ENCODE data around the gene CDH23.
A peak's percentile ranks its signal among the peaks of the same experiment; 100 is the strongest.

Gene CDH23

DNA sequence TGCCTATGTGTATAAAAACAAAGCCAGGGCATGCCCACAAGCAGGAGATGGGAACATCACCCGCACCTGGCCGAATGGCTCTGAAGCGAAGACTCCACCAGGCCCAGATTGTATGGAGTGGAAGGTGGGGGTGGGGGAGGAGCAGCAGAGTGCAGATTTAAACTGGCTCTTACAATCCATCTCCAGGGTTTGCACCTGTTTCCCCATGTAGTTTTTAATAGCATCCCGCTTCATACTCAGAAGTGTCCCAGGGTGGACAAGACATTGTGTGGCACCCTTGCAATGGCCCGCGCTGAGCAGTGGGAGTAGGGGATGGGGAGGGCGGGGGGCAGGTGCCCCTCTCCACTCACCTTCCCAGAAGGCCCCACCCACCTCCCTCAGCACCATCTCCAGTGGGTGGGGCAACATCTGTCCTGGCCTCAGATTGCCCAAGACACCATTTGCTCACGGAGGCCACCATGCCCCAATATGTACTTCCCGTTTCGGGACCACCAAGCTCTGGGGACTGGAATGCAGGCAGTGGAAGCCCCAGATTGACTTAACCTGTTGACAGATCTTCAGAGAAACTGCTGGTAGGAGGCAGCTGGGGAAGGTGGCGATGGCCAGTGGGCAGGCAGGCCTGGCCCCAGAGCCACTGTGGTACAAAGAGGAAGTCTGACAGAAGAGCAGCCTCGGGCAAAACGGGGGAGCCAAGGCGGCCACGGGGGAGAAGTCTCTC lies 353.6 kb downstream of the CDH23 start:
- TF ChIP-seq, protein P1, sequence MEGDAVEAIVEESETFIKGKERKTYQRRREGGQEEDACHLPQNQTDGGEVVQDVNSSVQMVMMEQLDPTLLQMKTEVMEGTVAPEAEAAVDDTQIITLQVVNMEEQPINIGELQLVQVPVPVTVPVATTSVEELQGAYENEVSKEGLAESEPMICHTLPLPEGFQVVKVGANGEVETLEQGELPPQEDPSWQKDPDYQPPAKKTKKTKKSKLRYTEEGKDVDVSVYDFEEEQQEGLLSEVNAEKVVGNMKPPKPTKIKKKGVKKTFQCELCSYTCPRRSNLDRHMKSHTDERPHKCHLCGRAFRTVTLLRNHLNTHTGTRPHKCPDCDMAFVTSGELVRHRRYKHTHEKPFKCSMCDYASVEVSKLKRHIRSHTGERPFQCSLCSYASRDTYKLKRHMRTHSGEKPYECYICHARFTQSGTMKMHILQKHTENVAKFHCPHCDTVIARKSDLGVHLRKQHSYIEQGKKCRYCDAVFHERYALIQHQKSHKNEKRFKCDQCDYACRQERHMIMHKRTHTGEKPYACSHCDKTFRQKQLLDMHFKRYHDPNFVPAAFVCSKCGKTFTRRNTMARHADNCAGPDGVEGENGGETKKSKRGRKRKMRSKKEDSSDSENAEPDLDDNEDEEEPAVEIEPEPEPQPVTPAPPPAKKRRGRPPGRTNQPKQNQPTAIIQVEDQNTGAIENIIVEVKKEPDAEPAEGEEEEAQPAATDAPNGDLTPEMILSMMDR (conservative IDR thresholded peaks at IDR 0.05; ENCODE audit: low read length), result no peak
- no peak for TF ChIP-seq EZH2phosphoT487 (IDR thresholded peaks at IDR 0.05; ENCODE audit: borderline replicate concordance)
- Histone ChIP-seq H3K36me3 (ENCODE audit: insufficient read depth, low read length) (no peaks in the 10 kb centered on the region), H3K4me1 (ENCODE audit: insufficient read depth, low read length, poor library complexity, severe bottlenecking) (peaks cover 89% of the 10 kb centered on the region), H3K79me2 (ENCODE audit: insufficient read depth, low read length) (no peaks in the 10 kb centered on the region), H3K9ac (ENCODE audit: low read depth, low read length, poor library complexity, severe bottlenecking) (peak overlapping the region; percentile 71), H2AFZ (ENCODE audit: low read length) (no peak overlapping the region), H3K4me2 (ENCODE audit: low read depth, low read length, poor library complexity, severe bottlenecking) (peak overlapping the region; percentile 86), H3F3A (ENCODE audit: low read depth) (peaks cover 9% of the 10 kb centered on the region), H4K20me1 (ENCODE audit: insufficient read depth, low read length, poor library complexity, severe bottlenecking) (no peaks in the 10 kb centered on the region), H3K4me3 (ENCODE audit: low read length, poor library complexity, severe bottlenecking) (peak overlapping the region; percentile 60), H3K27me3 (ENCODE audit: insufficient read depth, low read length, poor library complexity, severe bottlenecking) (no peaks in the 10 kb centered on the region), H3K9me2 (replicated peaks; ENCODE audit: low read depth, low read length) (no peaks in the 10 kb centered on the region), H3K9me3 (ENCODE audit: insufficient read depth, low read depth, low read length) (no peaks in the 10 kb centered on the region)

DNA sequence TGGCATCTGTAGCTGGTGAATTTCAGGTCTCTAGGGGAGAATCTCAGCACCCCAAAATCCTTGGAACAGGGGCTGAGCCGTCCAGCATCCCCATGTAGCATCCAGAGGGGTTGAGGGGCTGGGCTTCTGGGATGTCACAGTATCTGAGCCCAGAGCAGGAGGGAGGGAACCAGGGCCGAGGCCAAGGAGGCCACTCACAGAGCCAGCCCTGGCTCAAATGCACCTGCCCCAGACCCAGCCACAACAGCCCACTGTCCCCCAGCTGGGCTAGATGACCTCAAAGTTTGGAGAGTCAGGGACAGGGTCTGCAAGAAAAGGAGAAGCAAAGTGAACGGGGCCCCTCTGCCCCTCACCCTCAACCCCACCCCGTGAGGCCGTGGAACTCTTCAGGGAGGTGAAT lies 354.3 kb downstream of the CDH23 start:
- TF ChIP-seq EZH2phosphoT487 (IDR thresholded peaks at IDR 0.05; ENCODE audit: borderline replicate concordance), result no peak
- TF ChIP-seq, protein P1 (conservative IDR thresholded peaks at IDR 0.05; ENCODE audit: low read length), result no peak
- Histone ChIP-seq H3K36me3 (ENCODE audit: insufficient read depth, low read length) (no peaks in the 10 kb centered on the region), H3K27me3 (ENCODE audit: insufficient read depth, low read length, poor library complexity, severe bottlenecking) (no peaks in the 10 kb centered on the region), H3K79me2 (ENCODE audit: insufficient read depth, low read length) (no peaks in the 10 kb centered on the region), H4K20me1 (ENCODE audit: insufficient read depth, low read length, poor library complexity, severe bottlenecking) (no peaks in the 10 kb centered on the region), H3K4me2 (ENCODE audit: low read depth, low read length, poor library complexity, severe bottlenecking) (no peak overlapping the region), H3K9ac (ENCODE audit: low read depth, low read length, poor library complexity, severe bottlenecking) (peak overlapping the region; percentile 71), H3K4me3 (ENCODE audit: low read length, poor library complexity, severe bottlenecking) (no peak overlapping the region), H3K4me1 (ENCODE audit: insufficient read depth, low read length, poor library complexity, severe bottlenecking) (peaks cover 84% of the 10 kb centered on the region), H2AFZ (ENCODE audit: low read length) (no peak overlapping the region), H3K9me2 (replicated peaks; ENCODE audit: low read depth, low read length) (no peaks in the 10 kb centered on the region), H3K9me3 (ENCODE audit: insufficient read depth, low read depth, low read length) (no peaks in the 10 kb centered on the region), H3F3A (ENCODE audit: low read depth) (peaks cover 9% of the 10 kb centered on the region)

DNA sequence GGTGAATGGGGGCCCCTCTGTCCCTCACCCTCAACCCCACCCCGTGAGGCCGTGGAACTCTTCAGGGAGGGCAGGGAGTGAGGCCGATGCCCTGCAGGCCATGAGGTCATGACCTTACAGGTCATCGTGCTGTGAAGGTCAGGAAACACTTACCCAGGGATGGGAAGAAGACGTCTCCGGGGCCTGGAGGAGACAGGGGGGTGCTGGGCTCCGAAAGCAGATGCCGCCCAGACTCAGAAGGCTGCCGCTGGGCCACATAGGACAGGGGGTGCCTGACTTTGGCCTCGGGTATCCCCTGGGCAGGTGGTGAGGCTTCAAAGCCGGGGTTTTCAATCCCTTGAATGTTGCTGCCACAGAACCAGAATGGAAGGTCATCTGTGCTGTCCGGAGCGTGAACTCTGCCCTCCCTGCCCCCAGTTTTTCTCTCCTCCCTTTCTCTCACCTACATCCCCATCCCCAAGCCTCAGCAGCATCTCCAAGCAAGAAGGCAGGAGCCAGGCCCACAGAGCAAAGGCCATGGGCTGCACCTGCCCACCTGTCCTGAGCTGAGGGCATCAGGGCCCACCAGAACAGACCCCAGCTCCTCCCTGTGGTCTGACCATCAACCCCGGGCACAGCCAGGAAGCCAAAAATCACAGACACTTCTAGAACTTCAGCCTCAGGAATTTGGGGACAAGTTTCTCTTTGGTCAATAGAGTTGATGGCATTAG lies 354.9 kb downstream of the CDH23 start:
- H3K79me2 ChIP-seq (ENCODE audit: insufficient read depth, low read length), result no peaks in the 10 kb centered on the region
- H3K9me2 ChIP-seq (replicated peaks; ENCODE audit: low read depth, low read length), result no peaks in the 10 kb centered on the region
- H3K27me3 ChIP-seq (ENCODE audit: insufficient read depth, low read length, poor library complexity, severe bottlenecking), result no peaks in the 10 kb centered on the region
- TF ChIP-seq, protein P1 (conservative IDR thresholded peaks at IDR 0.05; ENCODE audit: low read length), result no peak
- TF ChIP-seq EZH2phosphoT487 (IDR thresholded peaks at IDR 0.05; ENCODE audit: borderline replicate concordance), result no peak
- H3K4me1 ChIP-seq (ENCODE audit: insufficient read depth, low read length, poor library complexity, severe bottlenecking), result peaks cover 84% of the 10 kb centered on the region
- peaks cover 9% of the 10 kb centered on the region for H3F3A ChIP-seq (ENCODE audit: low read depth)
- peak overlapping the region; percentile 10 for H3K4me2 ChIP-seq (ENCODE audit: low read depth, low read length, poor library complexity, severe bottlenecking)
- H2AFZ ChIP-seq (ENCODE audit: low read length), result no peak overlapping the region
- no peaks in the 10 kb centered on the region for H3K36me3 ChIP-seq (ENCODE audit: insufficient read depth, low read length)
- no peak overlapping the region for H3K9ac ChIP-seq (ENCODE audit: low read depth, low read length, poor library complexity, severe bottlenecking)
- H3K9me3 ChIP-seq (ENCODE audit: insufficient read depth, low read depth, low read length), result no peaks in the 10 kb centered on the region
- H4K20me1 ChIP-seq (ENCODE audit: insufficient read depth, low read length, poor library complexity, severe bottlenecking), result no peaks in the 10 kb centered on the region
- H3K4me3 ChIP-seq (ENCODE audit: low read length, poor library complexity, severe bottlenecking), result no peak overlapping the region

Data from Loucy (cell line).